ENCODE measurements around the gene TMEM169.
"Not testable (repeated sequence)": the region's sequence is repeated elsewhere in the genome, so short reads cannot be mapped to it uniquely, and the experiment has no call there.

DNA sequence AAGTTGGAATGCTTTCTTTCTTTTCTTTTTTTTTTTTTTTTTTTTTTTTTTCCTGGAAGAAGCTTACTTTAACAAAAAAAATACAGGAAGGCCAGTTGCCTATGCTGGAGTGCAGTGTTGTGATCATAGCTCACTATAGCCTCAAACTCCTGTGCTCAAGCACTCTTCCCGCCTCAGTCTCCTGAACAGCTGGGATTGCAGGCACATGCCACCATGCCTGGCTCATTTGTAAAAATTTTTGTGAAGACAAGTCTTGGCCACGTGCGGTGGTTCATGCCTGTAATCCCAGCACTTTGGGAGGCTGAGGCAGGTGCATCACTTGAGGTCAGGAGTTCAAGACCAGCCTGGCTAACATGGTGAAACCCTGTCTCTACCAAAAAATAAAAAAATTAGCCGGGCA lies 59.8 kb downstream of the TMEM169 start:
- not testable (repeated sequence) for TF ChIP-seq EZH2 (IDR thresholded peaks at IDR 0.05; ENCODE audit: borderline replicate concordance, low read length); CTCF (IDR thresholded peaks at IDR 0.05; ENCODE audit: low read length)
